GM12878 (cell line): ENCODE results near the gene UBL4B.

Experiments
- BHLHE40 ChIP-seq, 2 experiments: fragments of 450-650 bp in 1 of 2; IDR thresholded peaks; 2 replicates each; pipeline ENCODE4 v1.6.1; 2011 to 2017; ENCODE audit warnings: low read depth in 2 of 2, borderline replicate concordance in 1 of 2, improper control_type of control experiment in 1 of 2, low read length in 1 of 2, mild to moderate bottlenecking in 1 of 2
- CEBPB ChIP-seq, 2 experiments: fragments of 150-350 bp in 1 of 2; IDR thresholded peaks; 2 replicates each; pipeline ENCODE4 v1.6.1; 2012 to 2014; ENCODE audit warnings: low read depth in 2 of 2, low read length in 2 of 2, borderline replicate concordance in 1 of 2, inconsistent platforms in 1 of 2
- CTCF ChIP-seq, 3 experiments: IDR thresholded peaks in 2 of 3; conservative IDR thresholded peaks in 1 of 3; 2 replicates each; pipeline ENCODE4 v1.5.1; 2011; ENCODE audit warnings: low read depth in 3 of 3, low read length in 3 of 3, mild to moderate bottlenecking in 3 of 3, control low read depth in 2 of 3, moderate library complexity in 2 of 3, inconsistent platforms in 1 of 3, mixed read lengths in 1 of 3; ENCODE audit not compliant: control insufficient read depth in 2 of 3, insufficient read depth in 1 of 3; ENCODE audit errors: extremely low read depth in 1 of 3
- EZH2 ChIP-seq: IDR thresholded peaks from 2 replicates; pipeline ENCODE4 v1.6.1; 2012; ENCODE audit warnings: low read depth, mild to moderate bottlenecking, control low read depth, inconsistent platforms, low read length, borderline replicate concordance; ENCODE audit not compliant: control insufficient read depth
- JUNB ChIP-seq: IDR thresholded peaks from 2 replicates; pipeline ENCODE4 v1.6.1; 2016; ENCODE audit warnings: antibody characterized with exemption, mild to moderate bottlenecking
- NBN ChIP-seq: fragments of 450-650 bp; IDR thresholded peaks from 2 replicates; pipeline ENCODE4 v1.6.1; 2016
- PBX3 ChIP-seq: IDR thresholded peaks from 2 replicates; pipeline ENCODE4 v1.6.1; 2011; ENCODE audit warnings: mild to moderate bottlenecking, low read depth, low read length, moderate library complexity; ENCODE audit not compliant: insufficient replicate concordance
- POLR2AphosphoS5 ChIP-seq: IDR thresholded peaks from 2 replicates; pipeline ENCODE4 v1.6.1; 2011; ENCODE audit warnings: mild to moderate bottlenecking, low read length, inconsistent platforms
- RCOR1 ChIP-seq: conservative IDR thresholded peaks from 2 replicates; pipeline ENCODE4 v1.6.1; 2012; ENCODE audit warnings: low read depth, low read length, improper control_type of control experiment
- SMC3 ChIP-seq: IDR thresholded peaks from 2 replicates; pipeline ENCODE4 v1.6.1; 2011; ENCODE audit warnings: low read length, improper control_type of control experiment, borderline replicate concordance
- SRF ChIP-seq, 2 experiments: IDR thresholded peaks; 2 replicates each; pipeline ENCODE4 v1.6.1; 2011; ENCODE audit warnings: low read depth in 2 of 2, low read length in 2 of 2, mild to moderate bottlenecking in 1 of 2, moderate library complexity in 1 of 2
- TCF3 ChIP-seq: IDR thresholded peaks from 2 replicates; pipeline ENCODE4 v1.6.1; 2012; ENCODE audit warnings: low read depth, mild to moderate bottlenecking, low read length, borderline replicate concordance; ENCODE audit not compliant: insufficient read depth

GRCh38 chr1:110085671-110086070 lies 26.6 kb upstream of the UBL4B start:
- TF ChIP-seq SMC3, result no peak
- no peak for TF ChIP-seq EZH2
- no peak for TF ChIP-seq CEBPB (IDR thresholded peaks at IDR 0.05; ENCODE audit: borderline replicate concordance in 1 of 2, low read depth in 2 of 2, low read length in 2 of 2)
- no peak for TF ChIP-seq CTCF (IDR thresholded peaks at IDR 0.05 in 2 of 3, conservative IDR thresholded peaks at IDR 0.05 in 1 of 3; ENCODE audit: control insufficient read depth in 2 of 3, extremely low read depth in 1 of 3, insufficient read depth in 1 of 3, low read depth in 3 of 3, low read length in 3 of 3)
- no peak for TF ChIP-seq JUNB
- TF ChIP-seq SRF (IDR thresholded peaks at IDR 0.05; ENCODE audit: low read depth in 2 of 2, low read length in 2 of 2), result no peak
- TF ChIP-seq NBN, result no peak
- TF ChIP-seq POLR2AphosphoS5, result no peak
- TF ChIP-seq RCOR1, result no peak
- no peak for TF ChIP-seq TCF3
- TF ChIP-seq PBX3, result no peak
- TF ChIP-seq BHLHE40 (IDR thresholded peaks at IDR 0.05; ENCODE audit: borderline replicate concordance in 1 of 2, low read depth in 2 of 2, low read length in 1 of 2), result no peak
